ENCODE measurements around the gene DCP2. TPM values are rescaled to one million over a fixed set of nuclear protein-coding genes. Genes with fewer than 3 reads are reported as not detected.

The DCP2 gene
- total RNA-seq, 1 donor from 2014 or later: 39.7 TPM

DNA sequence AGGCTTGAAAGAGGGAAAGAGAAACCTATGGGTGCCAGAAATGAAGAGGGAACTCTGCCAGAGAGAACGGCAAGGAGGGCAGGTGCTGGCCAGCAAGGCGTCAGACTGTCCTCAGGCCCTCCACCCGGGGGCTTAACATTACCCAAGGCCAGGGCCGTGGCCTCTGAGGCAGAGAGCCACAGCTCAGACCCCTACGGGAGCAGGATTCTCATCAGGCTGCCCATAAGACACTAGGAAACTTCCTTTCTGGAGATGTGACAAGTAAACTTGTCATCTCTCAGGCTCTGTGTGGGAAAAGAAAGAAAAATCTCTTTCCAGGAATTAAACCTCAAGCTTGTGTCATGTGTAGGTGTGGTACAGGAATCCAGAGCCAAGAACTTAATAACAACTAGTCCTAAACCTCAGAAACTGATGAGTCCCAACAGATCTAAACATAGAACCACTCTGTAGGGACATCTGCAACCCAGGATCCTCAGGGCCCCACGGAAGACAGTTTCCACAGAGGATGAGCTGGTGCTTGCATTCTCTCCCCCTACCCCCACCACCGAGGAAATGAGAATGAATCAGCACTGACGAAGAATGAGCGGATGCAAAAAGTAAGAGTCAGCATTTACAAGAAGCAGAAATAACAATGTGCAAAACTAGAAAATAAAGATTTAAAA, 74.3 kb downstream of the DCP2 start:
- Mint-ChIP-seq H3K27ac (ENCODE audit: unreplicated experiment) (peak overlapping the region; percentile 49), H3K4me3 (ENCODE audit: unreplicated experiment) (no peak overlapping the region), H3K4me1 (ENCODE audit: unreplicated experiment) (peaks cover 15% of the 10 kb centered on the region), H3K9me3 (ENCODE audit: unreplicated experiment) (no peaks in the 10 kb centered on the region), H3K27me3 (ENCODE audit: unreplicated experiment) (no peaks in the 10 kb centered on the region), H3K36me3 (ENCODE audit: unreplicated experiment) (peaks cover 8% of the 10 kb centered on the region)
- no peak for DNase-seq (ENCODE audit: extremely low spot score, unreplicated experiment)
- no peak for TF ChIP-seq CTCF (IDR thresholded peaks at IDR 0.05)

GRCh38 chr5:113052041-113052795, 75.6 kb downstream of the DCP2 start:
- Mint-ChIP-seq H3K36me3 (ENCODE audit: unreplicated experiment) (peaks cover 3% of the 10 kb centered on the region), H3K27ac (ENCODE audit: unreplicated experiment) (no peak overlapping the region), H3K4me1 (ENCODE audit: unreplicated experiment) (peaks cover 12% of the 10 kb centered on the region)

GRCh38 chr5:113053511-113053995, 77.0 kb downstream of the DCP2 start:
- DNase-seq (ENCODE audit: extremely low spot score, unreplicated experiment): no peak
- H3K27me3 Mint-ChIP-seq (ENCODE audit: unreplicated experiment): no peaks in the 10 kb centered on the region

More at GRCh38 chr5:113052041-113052795, 75.6 kb downstream of the DCP2 start:
- no peak for TF ChIP-seq CTCF (IDR thresholded peaks at IDR 0.05)
- no peaks in the 10 kb centered on the region for H3K27me3 Mint-ChIP-seq (ENCODE audit: unreplicated experiment)
- H3K9me3 Mint-ChIP-seq (ENCODE audit: unreplicated experiment): no peaks in the 10 kb centered on the region
- no peak overlapping the region for H3K4me3 Mint-ChIP-seq (ENCODE audit: unreplicated experiment)
- no peak for DNase-seq (ENCODE audit: extremely low spot score, unreplicated experiment)

DNA sequence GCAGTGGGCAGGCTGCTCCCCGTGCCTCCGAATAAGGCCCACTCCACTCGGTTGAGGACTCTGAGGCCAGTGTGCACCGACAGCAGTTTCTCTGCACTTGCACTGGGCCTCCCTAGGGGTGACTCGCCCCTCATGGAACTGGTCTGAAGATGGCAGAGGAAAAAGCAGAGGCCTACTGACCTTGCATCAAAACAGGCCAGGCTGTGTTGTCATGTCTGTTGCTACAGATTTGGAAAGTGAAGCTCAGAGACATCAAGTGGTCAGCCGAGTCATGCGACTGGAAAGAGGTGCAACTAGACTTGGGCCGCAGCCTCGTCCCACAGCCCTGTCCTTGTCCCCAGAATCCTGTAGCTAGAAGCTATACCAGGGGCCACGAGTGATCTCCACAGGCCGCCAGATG, 78.3 kb downstream of the DCP2 start:
- no peak overlapping the region for H3K27ac Mint-ChIP-seq (ENCODE audit: unreplicated experiment)
- H3K9me3 Mint-ChIP-seq (ENCODE audit: unreplicated experiment): no peaks in the 10 kb centered on the region
- H3K4me1 Mint-ChIP-seq (ENCODE audit: unreplicated experiment): peaks cover 12% of the 10 kb centered on the region
- DNase-seq (ENCODE audit: extremely low spot score, unreplicated experiment): no peak
- H3K36me3 Mint-ChIP-seq (ENCODE audit: unreplicated experiment): peaks cover 3% of the 10 kb centered on the region
- TF ChIP-seq CTCF (IDR thresholded peaks at IDR 0.05): no peak
- no peak overlapping the region for H3K4me3 Mint-ChIP-seq (ENCODE audit: unreplicated experiment)
- H3K27me3 Mint-ChIP-seq (ENCODE audit: unreplicated experiment): no peaks in the 10 kb centered on the region

More at GRCh38 chr5:113053511-113053995, 77.0 kb downstream of the DCP2 start:
- no peak for TF ChIP-seq CTCF (IDR thresholded peaks at IDR 0.05)
- no peaks in the 10 kb centered on the region for H3K9me3 Mint-ChIP-seq (ENCODE audit: unreplicated experiment)
- H3K27ac Mint-ChIP-seq (ENCODE audit: unreplicated experiment): no peak overlapping the region
- H3K36me3 Mint-ChIP-seq (ENCODE audit: unreplicated experiment): peaks cover 3% of the 10 kb centered on the region
- H3K4me3 Mint-ChIP-seq (ENCODE audit: unreplicated experiment): no peak overlapping the region
- peaks cover 12% of the 10 kb centered on the region for H3K4me1 Mint-ChIP-seq (ENCODE audit: unreplicated experiment)

DNA sequence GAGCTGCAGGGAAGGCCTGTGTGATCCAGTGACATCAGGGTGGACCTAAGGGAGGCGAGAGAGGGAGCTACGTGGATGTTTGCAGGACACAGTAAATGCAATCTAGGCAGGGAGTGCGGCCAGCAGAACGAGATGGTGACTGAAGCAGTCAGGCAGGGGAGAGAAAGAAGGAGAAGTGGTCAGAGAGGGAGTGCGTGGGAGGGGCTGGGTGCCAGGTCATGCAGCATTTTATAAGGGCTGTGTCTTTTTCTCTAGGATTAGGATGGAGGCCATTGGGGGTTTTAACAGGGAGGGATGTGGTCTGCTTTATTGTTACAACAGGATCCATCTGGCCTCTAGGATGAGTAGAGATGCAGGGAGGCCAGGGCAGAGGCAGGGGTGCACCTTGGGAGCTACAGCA, 80.4 kb downstream of the DCP2 start:
- Mint-ChIP-seq H3K4me3 (ENCODE audit: unreplicated experiment) (no peak overlapping the region), H3K4me1 (ENCODE audit: unreplicated experiment) (peaks cover 5% of the 10 kb centered on the region), H3K27me3 (ENCODE audit: unreplicated experiment) (no peaks in the 10 kb centered on the region), H3K27ac (ENCODE audit: unreplicated experiment) (no peak overlapping the region), H3K9me3 (ENCODE audit: unreplicated experiment) (no peaks in the 10 kb centered on the region), H3K36me3 (ENCODE audit: unreplicated experiment) (peaks cover 3% of the 10 kb centered on the region)
- no peak for TF ChIP-seq CTCF (IDR thresholded peaks at IDR 0.05)
- no peak for DNase-seq (ENCODE audit: extremely low spot score, unreplicated experiment)

Measured in osteocyte (in vitro differentiated cells).